GM19438 (cell line): ENCODE measurements around the gene CMIP.
A peak's percentile ranks its signal among the peaks of the same experiment; 100 is the strongest.
"Not testable (repeated sequence)": the region's sequence is repeated elsewhere in the genome, so short reads cannot be mapped to it uniquely, and the experiment has no call there.

ENCODE experiments used
- ATAC-seq: cut with Tn5 transposase; IDR thresholded peaks from one replicate; pipeline ENCODE4 v1.9.1; 2021; ENCODE audit warnings: low read depth; ENCODE audit not compliant: unreplicated experiment

The CMIP gene

DNA sequence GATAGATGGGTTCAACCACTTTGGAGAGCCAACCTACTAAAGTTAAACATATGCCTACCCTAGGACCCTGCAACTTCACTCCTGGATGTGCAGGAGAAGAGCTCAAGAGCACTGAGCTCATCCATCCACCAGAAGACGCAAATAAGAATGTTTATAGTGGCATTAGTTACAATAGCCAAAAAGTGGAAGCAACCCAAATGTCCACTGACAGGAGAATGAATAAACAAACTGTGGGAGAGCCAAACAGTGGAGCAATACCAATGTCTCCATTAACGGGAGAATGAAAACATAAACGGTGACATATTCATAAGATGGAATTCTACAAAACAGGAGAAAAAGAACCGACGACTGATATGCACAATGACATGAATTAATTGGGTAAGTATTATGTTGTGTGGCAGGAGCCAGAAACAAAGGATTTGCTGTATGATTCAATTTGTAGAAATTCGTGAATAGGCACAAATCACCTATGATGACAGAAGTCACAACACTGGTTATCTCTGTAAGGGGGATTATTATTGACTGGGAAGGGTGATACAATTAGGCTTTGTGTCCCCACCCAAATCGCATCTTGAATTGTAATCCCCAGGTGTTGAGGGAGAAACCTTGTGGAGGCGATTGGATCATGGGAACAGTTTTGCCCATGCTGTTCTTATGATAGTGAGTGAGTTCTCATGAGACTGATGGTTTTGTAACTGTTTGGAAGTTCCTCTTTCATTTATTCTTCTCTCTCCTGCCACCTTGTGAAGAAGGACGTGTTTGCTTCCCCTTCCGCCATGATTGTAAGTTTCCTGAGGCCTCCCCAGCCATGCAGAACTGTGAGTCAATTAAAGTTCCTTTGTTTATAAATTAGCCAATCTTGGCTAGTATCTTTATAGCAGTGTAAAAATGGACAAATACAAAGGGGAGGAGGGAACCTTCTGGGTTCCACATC is 276.6 kb downstream of the CMIP start:
- no peak for ATAC-seq

DNA sequence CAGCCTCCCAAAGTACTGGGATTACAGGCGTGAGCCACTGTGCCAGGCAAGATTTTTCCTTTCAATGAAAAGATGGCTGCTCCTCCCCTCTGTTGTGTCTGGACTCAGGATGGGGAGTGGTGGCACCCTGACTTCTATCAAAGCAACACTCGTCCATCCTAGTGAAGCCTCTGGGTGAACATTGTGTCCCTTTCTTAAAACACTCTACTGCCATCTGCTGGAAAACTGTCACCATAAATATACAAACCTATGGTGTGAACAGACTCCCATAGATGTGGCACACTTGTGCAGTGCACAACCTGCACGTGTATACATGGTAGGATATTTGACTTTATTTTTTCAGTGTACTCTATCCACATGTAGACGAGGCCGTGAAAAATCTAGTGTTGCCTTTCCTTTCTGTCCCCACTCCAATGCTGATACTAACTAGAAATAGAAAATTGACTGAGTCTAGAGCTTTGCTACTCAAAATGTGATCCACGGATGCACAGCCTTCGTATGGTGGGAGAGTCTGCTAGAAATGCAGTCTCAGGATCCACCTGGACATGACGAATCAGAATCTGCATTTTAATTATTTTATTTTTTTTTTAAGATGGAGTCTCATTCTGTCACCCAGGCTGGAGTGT is 278.6 kb downstream of the CMIP start:
- ATAC-seq: peak; percentile 74

DNA sequence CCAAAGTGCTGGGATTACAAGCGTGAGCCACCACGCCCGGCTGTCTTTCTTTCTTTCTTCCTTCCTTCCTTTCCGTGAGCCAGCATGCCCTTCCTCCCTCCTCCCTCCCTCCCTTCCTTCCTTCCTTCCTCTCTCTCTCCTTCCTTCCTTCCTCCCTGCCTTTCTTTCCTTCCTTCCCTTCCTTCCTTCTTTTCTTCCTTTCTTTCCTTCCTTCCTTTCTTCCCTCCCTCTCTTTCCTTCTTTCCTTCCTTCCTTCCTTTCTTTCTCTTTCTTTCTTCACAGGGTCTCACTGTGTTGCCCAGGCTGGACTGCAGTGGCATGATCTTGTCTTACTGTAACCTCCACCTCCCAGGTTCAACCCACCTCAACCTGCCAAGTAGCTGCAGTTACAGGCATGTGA is 283.8 kb downstream of the CMIP start:
- ATAC-seq: no peak

DNA sequence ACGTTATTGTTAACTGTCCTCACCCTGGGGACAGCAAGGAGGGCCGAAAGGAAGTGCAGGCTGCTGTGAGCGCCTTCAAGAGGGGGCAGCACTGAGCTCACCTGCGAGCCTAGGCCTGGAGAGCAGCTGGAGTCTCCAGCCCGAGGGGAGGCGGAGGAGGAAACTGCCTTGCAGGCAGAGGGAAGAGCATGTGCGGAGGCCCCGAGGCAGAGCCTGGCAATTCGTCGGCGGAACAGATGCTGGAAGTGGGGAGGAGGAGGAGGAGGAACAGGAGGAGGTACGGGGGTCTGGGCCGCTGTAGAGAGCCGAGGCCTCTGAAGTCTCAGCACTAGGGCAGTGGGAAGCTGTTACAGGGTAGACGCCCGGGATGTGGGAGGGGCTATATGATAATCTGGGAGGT is 284.8 kb downstream of the CMIP start:
- no peak for ATAC-seq

DNA sequence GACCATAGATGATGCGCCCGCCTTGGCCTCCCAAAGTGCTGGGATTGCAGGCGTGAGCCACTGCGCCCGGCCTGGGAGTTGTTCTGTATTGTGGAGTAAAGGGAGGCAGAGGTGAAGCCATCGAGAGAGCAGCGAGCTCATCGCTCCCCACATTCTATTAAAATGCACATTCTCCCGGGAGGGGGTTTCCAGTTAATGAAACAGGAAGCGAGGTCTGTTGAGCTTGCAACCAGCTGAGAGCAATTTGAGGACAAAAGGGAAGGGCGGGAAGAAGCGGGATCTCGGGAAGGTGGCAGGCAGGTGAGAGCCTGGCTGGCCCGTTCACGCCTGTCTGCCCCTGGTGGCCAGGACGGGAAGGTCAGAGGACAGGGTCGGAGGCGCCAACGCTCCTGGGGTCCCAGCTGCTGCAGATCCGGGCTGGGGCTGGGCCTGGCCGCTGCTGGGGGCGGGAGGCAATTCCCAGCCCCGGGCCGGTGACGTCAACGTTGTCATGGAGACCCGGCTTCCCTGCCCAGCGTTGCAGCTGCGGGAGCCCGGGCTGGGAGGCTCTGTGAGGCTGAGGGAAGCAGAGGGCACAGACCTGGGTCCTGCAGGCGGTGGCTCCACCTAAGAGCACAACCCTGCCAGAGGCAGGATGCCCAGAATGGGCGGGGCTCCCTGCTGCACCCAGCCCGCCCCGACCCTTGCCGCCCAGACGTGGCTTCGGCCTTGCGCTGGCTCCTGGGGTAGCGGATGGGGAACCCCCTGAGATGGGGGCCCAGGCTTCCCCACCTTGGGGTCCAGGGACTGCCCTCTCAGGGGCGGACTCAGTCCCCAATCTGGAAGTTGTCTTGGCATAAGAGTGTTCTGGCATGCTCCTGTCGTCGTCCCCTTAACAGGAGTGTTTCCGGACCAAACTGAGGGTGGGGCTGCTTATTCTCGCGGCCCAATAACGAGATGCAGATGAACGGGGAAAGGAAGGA is 285.8 kb downstream of the CMIP start:
- peak; percentile 73 for ATAC-seq

DNA sequence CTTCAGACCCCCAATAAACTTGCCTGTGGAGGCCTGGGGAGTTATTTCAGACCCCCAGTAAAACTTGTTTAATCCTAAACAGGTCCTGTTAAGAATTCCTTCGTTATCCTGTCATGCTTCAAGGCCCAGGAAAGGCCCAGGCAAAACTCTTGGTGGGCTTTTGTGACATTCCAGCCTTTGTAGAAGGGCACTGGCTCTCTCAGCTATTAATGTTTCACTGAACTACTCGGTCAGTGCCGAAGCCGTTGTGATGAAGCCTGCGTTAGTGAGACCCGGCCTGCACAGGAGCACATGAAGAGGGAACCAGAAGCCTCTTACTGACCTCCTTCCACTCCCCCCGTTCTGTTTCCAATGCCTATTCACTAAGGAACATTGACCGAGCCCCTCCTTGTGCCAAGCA is 287.0 kb downstream of the CMIP start:
- no peak for ATAC-seq

DNA sequence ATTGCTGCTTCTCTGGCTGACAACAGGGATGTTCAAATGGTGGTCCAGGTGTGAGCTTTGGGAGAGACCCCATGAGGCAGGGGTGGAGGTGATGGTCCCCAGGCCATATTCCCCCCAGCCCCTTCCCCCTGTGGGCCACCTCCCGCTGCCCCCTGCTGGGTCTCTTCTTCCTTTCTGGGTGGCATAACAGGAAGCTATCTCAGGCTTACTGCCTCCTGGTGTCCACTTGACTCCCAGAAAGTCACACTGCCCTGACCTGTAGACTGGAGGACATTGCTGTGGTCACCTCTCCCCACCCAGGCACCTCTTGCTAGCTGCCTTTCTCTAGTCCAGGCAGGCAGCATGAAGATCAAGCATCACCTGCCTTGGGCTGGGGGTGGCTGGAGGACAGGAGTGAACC is 288.1 kb downstream of the CMIP start:
- ATAC-seq: no peak

DNA sequence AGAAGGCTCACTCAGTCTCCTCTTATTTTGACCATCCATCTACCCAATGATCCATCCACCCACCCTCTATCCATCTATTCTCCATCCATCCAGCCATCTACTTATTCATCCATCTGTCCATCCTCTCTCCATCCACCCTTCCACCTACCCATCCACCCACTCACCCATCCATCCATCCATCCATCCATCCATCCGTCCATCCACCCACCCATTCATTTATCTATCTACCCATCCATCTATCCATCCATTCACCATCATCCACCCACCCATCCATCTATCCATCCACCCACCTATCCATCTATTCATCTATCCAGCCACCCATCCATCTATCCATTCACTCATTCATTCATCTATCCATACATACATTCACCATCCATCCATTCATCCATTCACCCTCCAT is 288.7 kb downstream of the CMIP start:
- no peak for ATAC-seq

DNA sequence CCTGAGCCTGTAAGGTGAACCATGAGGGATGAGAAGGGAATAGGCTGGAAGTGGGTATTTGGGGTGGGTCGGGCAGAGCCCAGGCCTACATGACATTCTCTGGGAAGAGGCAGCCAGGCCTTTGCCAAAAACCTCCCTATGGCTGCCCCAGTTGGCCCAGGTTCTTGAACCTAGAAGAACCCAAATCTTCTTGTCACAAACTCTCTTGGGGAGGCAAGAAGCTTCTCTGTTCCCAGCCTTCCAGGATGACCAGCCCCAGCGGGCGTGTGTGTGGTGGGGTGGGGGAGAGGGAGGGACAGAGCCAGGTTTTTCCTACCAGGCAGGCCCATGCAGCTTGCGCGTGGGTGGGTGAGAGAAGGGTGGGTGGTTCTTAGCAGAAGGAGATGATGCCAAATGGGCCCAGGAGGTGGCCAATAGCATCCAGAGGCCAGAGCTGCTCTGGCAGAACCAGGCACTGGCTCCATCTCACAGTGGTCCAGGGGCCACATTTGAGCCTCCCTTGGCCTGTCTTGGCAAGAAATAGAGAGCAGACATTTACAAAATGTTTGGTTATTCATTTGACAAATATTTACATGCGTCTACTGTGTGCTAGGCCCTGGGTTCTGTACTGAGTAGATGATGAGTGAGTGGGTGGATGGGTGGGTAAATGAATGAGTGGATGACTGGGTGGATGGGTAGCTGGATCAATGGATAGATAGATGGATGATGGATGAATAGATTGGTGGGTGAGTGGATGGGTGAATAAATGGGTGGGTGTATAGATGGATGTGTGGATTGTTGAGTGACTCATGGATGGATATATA is 290.2 kb downstream of the CMIP start:
- no peak for ATAC-seq

DNA sequence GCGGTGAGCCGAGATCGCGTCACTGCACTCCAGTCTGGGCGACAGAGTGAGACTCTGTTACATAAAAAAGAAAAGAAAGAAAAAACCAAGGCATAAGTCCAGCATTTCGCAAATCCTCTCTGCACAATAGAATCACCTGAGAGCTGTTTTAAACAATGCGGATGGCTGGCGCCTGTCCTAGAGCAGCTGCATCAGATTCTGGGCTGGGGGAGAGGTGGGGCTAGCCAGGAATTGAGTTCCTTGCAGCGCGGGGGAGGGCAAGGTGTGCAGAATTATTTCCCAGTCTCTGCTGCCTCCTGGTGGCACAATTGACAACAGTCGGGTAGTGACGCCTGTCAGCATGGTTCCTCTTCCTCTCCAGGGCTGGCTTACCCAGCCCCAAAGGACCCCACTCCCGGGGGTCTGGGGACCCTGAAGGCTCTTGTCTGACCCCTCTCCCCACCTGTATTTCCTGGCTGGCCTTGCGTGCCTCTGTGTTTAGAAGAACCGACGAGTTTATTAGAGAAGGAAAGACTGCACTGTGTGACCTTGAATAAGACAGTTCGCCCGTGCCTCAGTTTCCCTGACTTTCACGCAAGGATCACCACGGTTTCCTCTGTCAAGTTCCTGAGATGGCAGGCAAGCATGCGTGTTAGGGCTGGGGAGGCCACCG is 293.4 kb downstream of the CMIP start:
- peak; percentile 54 for ATAC-seq

DNA sequence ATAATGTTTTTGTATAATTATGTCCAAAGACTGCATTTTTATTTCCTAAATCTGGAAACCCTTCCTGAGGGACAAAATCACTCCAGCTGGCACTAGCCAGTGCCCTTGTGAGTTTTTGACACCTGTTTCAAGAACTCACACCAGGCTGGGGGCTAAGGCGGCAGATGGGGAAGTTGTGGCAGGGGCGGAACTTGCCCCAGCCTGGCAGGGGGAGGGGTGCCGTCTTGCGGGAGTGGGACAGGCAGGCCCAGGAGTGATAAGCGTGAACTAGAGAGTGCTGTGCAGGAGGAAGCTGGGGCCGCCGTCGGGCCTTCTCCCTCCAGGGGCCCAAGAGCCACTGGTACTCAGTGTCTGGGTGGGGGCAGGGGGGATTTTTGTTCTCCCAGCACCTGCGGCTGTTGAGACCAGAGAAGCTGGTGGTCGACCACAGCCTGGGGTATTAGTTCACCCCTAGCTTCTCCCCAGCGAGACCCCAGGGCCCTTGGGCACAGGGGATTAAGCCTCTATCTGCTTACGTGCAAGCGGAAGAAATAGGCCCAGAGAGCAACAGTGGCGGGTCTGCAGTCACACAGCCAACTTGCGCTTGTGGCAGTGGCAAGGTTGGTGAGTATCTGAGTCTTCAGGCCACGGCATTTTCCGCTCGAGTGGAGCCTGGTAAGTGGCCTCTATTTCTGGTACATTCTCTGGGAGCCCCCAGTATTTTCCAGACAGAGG is 294.3 kb downstream of the CMIP start:
- ATAC-seq: no peak

DNA sequence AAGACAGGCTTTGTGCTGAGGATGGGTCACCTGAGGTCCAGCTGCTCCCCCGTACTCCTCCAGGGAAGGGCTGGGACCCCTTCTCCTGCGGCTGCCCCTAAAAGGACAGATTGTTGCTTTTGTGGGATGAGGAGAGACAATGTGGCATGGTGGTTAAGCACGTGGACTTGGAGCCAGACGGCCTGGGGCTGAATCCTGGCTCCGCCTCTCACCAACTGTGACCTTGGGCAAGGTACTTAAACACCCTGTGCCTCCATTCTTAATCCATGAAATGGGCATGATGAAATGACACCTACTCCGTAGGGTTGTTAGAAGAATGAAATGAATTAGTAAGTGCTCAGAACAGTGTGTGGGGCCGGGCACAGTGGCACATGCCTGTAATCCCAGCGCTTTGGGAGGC is 294.9 kb downstream of the CMIP start:
- no peak for ATAC-seq

DNA sequence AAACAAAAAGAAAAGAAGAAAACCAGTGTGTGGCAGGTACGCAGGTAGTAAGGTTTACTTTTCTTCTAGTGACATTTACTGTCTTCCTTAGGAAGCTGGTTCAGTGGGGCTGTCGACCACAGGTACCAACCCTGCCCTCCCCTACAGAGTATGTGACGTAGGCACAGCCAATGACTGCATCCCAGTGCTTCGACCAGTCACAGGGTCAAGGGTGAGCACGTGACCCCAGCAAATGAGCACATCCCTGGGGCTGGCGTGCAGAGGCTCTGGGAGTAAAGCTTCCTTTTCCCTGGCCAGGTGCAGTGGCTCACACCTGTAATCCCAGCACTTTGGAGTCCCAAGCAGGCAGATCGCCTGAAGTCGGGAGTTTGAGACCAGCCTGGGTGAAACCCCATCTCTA is 295.6 kb downstream of the CMIP start:
- peak; percentile 61 for ATAC-seq

DNA sequence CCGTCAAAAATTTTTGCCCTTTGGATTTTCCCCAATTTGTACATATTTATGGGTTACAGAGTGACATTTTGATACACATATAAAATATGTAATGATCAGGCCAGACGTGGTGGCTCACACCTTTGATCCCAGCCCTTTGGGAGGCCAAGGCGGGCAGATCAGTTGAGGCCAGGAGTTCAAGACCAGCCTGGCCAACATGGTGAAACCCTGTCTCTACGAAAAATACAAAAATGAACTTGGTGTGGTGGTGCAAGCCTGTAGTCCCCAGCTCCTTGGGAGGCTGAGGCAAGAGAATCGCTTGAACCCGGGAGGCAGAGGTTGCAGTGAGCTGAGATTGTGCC is 296.8 kb downstream of the CMIP start:
- not testable (repeated sequence) for ATAC-seq

DNA sequence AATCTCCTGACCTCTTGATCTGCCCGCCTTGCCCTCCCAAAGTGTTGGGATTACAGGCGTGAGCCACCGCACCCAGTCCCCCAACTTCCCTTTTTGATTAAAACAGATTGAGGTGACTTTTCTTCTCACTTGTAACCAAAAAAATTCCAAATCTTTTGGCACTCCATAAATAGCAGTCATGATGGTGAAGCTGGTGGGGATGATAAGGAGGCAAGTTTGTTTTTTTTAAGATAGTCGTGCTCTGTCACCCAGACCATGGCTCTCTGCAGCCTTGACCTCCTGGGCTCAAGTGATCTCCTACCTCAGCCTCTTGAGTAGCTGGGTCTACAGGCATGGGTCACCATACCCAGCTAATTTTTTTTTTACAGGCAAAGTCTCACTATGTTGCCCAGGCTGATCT is 299.8 kb downstream of the CMIP start:
- ATAC-seq: no peak

DNA sequence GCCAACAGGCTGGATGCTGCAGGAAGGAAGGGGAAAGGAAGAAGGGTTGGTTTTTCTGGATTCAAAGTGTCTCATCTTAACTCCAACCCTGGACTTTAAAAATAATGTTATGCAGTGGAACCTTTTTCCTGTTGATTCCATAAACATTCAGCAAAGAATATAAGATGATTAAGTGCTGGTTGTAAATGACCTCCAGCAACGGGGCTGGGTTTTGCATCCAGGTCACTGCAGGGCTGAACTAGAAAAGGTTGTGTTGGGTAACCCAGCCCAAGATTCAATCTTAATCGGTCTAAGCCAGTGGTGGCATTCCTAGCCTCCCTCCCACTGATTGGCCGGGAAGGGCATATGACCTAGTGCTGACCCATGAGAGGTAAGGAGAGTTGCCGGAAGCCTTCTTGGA is 300.3 kb downstream of the CMIP start:
- no peak for ATAC-seq

DNA sequence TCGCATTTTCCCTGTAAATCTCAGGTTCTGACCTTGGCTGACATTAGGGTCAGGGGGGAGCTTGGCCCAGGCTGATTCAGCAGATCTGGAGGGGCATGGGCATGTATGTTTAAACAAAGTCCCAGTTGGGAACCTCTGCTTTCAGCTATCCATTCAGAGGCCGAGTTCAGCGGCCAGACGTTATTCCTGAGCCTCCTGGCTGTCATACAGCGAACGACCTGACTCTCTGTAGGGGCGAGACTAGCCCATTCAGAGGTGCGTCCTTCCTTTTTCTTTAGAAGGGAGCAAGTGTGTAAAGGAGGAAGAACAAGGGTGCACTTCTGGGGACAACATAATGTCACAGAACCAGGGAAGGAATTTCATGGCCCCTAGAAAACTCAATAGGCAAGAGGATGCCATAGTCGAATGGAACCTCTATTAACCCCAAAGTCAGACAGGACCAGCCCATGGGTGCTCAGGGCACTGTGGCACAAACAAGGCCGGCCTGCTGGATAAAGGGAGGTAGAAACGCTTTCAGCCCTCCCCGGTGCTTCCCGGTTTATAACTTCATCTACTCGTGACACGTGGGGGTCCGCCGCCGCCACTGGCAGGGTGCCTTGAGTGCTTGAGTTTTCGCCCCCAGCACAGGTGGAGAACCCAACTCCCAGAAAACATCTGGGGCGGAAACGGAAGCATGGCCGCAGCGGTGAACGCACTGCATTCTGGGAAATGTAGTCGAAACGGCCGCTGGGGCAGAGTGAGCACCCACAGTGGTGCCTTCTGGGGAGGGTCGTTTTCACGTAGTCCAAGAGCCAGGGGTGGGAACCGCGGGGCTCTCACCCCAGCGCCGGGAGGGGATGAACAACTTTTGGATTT is 301.3 kb downstream of the CMIP start:
- peak; percentile 74 for ATAC-seq

DNA sequence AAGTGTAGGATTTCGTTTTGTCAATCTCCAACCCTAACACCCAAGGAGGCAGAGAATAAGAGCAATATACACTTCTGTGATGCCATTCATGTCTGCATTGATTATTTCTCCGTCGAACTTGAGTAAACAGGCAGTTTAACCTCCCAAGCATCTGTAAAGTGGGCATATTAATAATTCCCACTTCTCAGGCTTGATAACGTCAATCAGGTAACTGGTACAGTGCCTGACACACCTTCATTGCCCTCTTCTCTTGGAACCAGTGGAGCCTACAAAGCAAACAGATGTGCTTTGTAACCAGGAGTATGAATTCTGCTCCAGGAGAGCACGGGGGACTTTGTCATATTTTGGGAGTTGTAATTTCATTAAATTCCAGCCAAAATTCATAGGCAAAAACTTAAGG is 302.0 kb downstream of the CMIP start:
- no peak for ATAC-seq
